Transverse colon (tissue), 4 donors: ENCODE measurements around the gene TOP2B. TPM values are rescaled to one million over a fixed set of nuclear protein-coding genes. Genes with fewer than 3 reads are reported as not detected.

Experiments
- DNase-seq: peaks from one replicate; pipeline ENCODE4 v3.0.0-alpha.2; 2019
- H3K27ac ChIP-seq, 4 donors: fragments of 200-600 bp; sonication (generic); 2 replicates each; pipeline ENCODE4 v1.5.1; 2016 to 2018; ENCODE audit warnings: inconsistent platforms in 4 of 4
- H3K27me3 ChIP-seq: fragments of 200-600 bp; sonication (generic); 2 replicates; pipeline ENCODE4 v1.5.1; 2017; ENCODE audit warnings: inconsistent platforms
- H3K36me3 ChIP-seq, 4 donors: fragments of 200-600 bp; sonication (generic); 2 replicates each; pipeline ENCODE4 v1.5.1; 2017 to 2019; ENCODE audit warnings: inconsistent platforms in 4 of 4
- H3K4me1 ChIP-seq, 4 donors: fragments of 200-600 bp; sonication (generic); 2 replicates each; pipeline ENCODE4 v1.5.1; 2017 to 2020; ENCODE audit warnings: inconsistent platforms in 4 of 4
- H3K4me3 ChIP-seq, 4 donors: fragments of 200-600 bp; sonication (generic); 1 replicate in 1 of 4; 2 replicates in 3 of 4; pipeline versions ENCODE4 v1.5.1 to v1.6.1; 2017 to 2019; ENCODE audit warnings: inconsistent platforms in 4 of 4
- H3K9me3 ChIP-seq, 2 donors: fragments of 200-600 bp; sonication (generic); 2 replicates each; pipeline ENCODE4 v1.5.1; 2017 to 2019; ENCODE audit warnings: inconsistent platforms in 2 of 2
- CTCF ChIP-seq, 5 experiments: fragments of 200-600 bp in 3 of 5; fragments of 450-650 bp in 2 of 5; sonication (generic) in 3 of 5; IDR thresholded peaks; 1 replicate in 2 of 5; 2 replicates in 3 of 5; pipeline ENCODE4 v1.5.1; 2016 to 2017; ENCODE audit warnings: antibody characterized with exemption in 5 of 5, inconsistent platforms in 3 of 5, mild to moderate bottlenecking in 2 of 5, moderate library complexity in 1 of 5
- EP300 ChIP-seq: sonication (generic); formaldehyde crosslinking; IDR thresholded peaks from one replicate; pipeline ENCODE4 v1.6.1; 2017; ENCODE audit warnings: antibody characterized with exemption, low read depth
- POLR2A ChIP-seq: fragments of 450-650 bp; IDR thresholded peaks from one replicate; pipeline ENCODE4 v1.6.1; 2016; ENCODE audit warnings: antibody characterized with exemption, mild to moderate bottlenecking, moderate library complexity
- POLR2AphosphoS5 ChIP-seq, 3 donors: sonication (generic); formaldehyde crosslinking; IDR thresholded peaks; one replicate each; pipeline ENCODE4 v1.6.1; 2016; ENCODE audit warnings: antibody characterized with exemption in 3 of 3
- WGBS, 2 donors: methylation state at CpG; one replicate each; pipeline ENCODE4 v1.1.5; 2018; ENCODE audit warnings: low coverage in 1 of 2; 5-methylcytosine and 5-hydroxymethylcytosine counted together
- in situ Hi-C, 4 donors: fragments of 200-750 bp; cut with MboI; loops; one replicate each; pipeline versions ENCODE4 v1.15.0 to v1.15.1; 2017; ENCODE audit warnings: low sequenced_read_pairs in 3 of 4, low pct_ligation_motif_present in 1 of 4, low pct_unique_long_range_greater_than_20kb in 1 of 4
- intact Hi-C: fragments of 100-400 bp; cut with DNase I; formaldehyde crosslinking; loops from one replicate; pipeline ENCODE4 v1.15.1; 2023; ENCODE audit warnings: low total_unique reads
- total RNA-seq, 4 donors: library from RNA; depleted of rRNA; stranded (reverse); fragments of >200 nt; gene quantifications; one replicate each; pipeline ENCODE4 v1.1.0, GENCODE V29; 2016

TOP2B gene
- total RNA-seq, 4 donors from 2014 or later, result 37.4 to 104 (median 71.5) TPM

GRCh38 chr3:25707268-25707926, 42.7 kb upstream of the TOP2B start:
- intact Hi-C loops, result no loop called here
- DNase-seq, result no peak

GRCh38 chr3:25706213-25706612, 41.5 kb upstream of the TOP2B start:
- in situ Hi-C loops, result no loop called here
- WGBS, 2 donors, result 79 to 88% methylated on average over 4 of the region's 4 CpGs
- Histone ChIP-seq H3K4me3 (no peak overlapping the region), H3K36me3 (no peaks in the 10 kb centered on the region), H3K27ac (no peak overlapping the region), H3K9me3 (no peaks in the 10 kb centered on the region), H3K4me1 (no peaks in the 10 kb centered on the region), H3K27me3 (no peaks in the 10 kb centered on the region)
- no peak for DNase-seq
- TF ChIP-seq CTCF (IDR thresholded peaks at IDR 0.05), result no peak
- TF ChIP-seq POLR2A, result no peak
- TF ChIP-seq EP300, result no peak
- no peak for TF ChIP-seq POLR2AphosphoS5 (IDR thresholded peaks at IDR 0.05)
- intact Hi-C loops, result no loop called here

More at GRCh38 chr3:25707268-25707926, 42.7 kb upstream of the TOP2B start:
- TF ChIP-seq POLR2A (no peak), CTCF (IDR thresholded peaks at IDR 0.05) (no peak), EP300 (no peak), POLR2AphosphoS5 (IDR thresholded peaks at IDR 0.05) (no peak)
- Histone ChIP-seq H3K27me3 (no peaks in the 10 kb centered on the region), H3K4me1 (no peaks in the 10 kb centered on the region), H3K27ac (no peak overlapping the region), H3K4me3 (no peak overlapping the region), H3K36me3 (no peaks in the 10 kb centered on the region), H3K9me3 (no peaks in the 10 kb centered on the region)
- WGBS, 2 donors, result 76 to 84% methylated on average over 2 of the region's 2 CpGs
- in situ Hi-C loops, result no loop called here

- intact Hi-C loops (no loop called here), in situ Hi-C loops (no loop called here)
- H3K27ac ChIP-seq, result no peak overlapping the region
- H3K9me3 ChIP-seq, result no peaks in the 10 kb centered on the region
- H3K4me1 ChIP-seq, result no peaks in the 10 kb centered on the region
- H3K27me3 ChIP-seq, result no peaks in the 10 kb centered on the region
- H3K4me3 ChIP-seq, result no peak overlapping the region
- H3K36me3 ChIP-seq, result no peaks in the 10 kb centered on the region
- no peak for DNase-seq
- 55 to 94% methylated on average over 1 of the region's 1 CpG for WGBS, 2 donors
- TF ChIP-seq POLR2AphosphoS5 (IDR thresholded peaks at IDR 0.05) (no peak), EP300 (no peak), POLR2A (no peak), CTCF (IDR thresholded peaks at IDR 0.05) (no peak)
Measured at GRCh38 chr3:25697553-25697952, 32.8 kb upstream of the TOP2B start.

- Histone ChIP-seq H3K36me3 (no peaks in the 10 kb centered on the region), H3K27me3 (no peaks in the 10 kb centered on the region), H3K27ac (no peak overlapping the region), H3K9me3 (no peaks in the 10 kb centered on the region), H3K4me3 (no peak overlapping the region), H3K4me1 (no peaks in the 10 kb centered on the region)
- WGBS, 2 donors, result 88 to 95% methylated on average over 2 to 4 of the region's 4 CpGs
- TF ChIP-seq POLR2A, result no peak
- no peak for TF ChIP-seq POLR2AphosphoS5 (IDR thresholded peaks at IDR 0.05)
- no peak for TF ChIP-seq EP300
- TF ChIP-seq CTCF (IDR thresholded peaks at IDR 0.05), result no peak
- intact Hi-C loops (no loop called here), in situ Hi-C loops (no loop called here)
- DNase-seq, result no peak
Measured at GRCh38 chr3:25695731-25696420, 31.2 kb upstream of the TOP2B start.
